NOMO-1 (cell line): ENCODE measurements around the gene ULK3.

Experiments
- DNase-seq, 2 experiments: peaks; one replicate each; lab custom pipeline; 2025; ENCODE audit not compliant: unreplicated experiment in 2 of 2; lab: John Stamatoyannopoulos, UW

ULK3 gene

GRCh38 chr15:74869372-74869725 lies 26.4 kb upstream of the ULK3 start:
- DNase-seq: no peak

GRCh38 chr15:74868059-74868458 lies 25.1 kb upstream of the ULK3 start:
- DNase-seq: peak; percentile 62 to 64

DNA sequence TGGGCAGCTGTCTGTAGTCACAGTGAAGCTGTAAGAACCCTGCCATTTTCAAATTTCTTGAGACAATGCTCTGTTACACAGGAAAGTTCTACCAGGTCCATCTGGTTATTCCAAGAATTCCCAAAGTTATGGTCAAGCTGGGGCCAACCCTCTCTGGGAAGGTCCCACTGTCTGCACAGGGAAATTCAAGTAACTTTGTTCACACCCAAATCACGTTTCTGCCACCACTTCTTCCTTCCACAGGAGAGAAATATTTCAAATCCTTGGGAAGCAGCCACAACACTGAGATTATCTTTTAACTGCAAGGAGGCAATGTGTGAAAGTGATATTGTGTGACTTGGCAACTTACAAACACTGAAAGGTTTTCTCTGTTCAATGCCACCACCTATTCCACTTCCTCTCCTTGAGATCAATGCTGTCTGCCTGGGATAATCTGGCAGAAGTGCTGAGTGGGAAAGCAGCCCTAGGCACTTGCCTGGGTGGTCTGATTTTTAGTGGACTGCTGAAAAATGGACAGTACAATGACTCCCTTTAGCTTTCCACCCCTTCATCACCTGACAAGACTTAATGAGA lies 24.6 kb upstream of the ULK3 start:
- DNase-seq: no peak

- DNase-seq: no peak
Measured at GRCh38 chr15:74866090-74866489, 23.1 kb upstream of the ULK3 start.

DNA sequence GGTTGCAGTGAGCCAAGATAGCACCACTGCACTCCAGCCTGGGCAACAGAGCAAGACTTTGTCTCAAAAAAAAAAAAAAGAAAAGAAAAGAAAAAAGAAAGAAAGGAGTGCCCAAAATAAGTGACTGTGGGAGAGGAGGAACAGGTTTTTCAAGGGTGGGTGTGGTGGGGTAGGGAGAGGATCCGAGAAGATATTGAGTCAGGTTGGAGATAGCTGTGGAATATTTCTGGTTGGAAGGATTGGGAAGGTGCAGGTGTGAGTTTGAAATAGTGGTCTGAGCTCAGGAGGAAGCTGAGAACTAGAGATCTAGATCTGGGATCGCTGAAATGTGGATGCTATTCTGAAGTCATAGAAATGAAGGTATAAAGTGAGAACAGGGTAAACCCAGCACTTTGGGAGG lies 22.4 kb upstream of the ULK3 start:
- DNase-seq: no peak

DNA sequence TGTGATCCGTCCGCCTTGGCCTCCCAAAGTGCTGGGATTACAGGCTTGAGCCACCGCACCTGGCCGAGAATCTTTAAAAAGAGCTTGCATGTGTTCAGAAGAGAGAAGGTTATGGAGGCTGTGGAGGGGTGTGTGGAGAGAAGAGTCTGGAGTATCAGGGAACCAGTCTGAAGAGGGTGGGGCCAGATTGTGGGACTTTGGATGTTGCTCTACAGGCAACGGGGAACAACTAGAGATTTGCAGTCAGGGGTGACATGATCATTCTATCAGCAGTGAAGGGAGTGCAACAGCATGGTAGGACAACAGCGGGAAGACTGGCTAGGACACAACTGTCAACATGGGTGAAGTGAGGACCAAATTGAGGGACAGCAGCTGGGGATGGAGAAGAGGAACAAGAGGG lies 21.3 kb upstream of the ULK3 start:
- no peak for DNase-seq

- DNase-seq: no peak
Measured at GRCh38 chr15:74863239-74864056, 20.5 kb upstream of the ULK3 start.

GRCh38 chr15:74858369-74858740 lies 15.4 kb upstream of the ULK3 start:
- no peak for DNase-seq

- DNase-seq: no peak
Measured at GRCh38 chr15:74857671-74858368, 14.9 kb upstream of the ULK3 start.

GRCh38 chr15:74857082-74857655 lies 14.2 kb upstream of the ULK3 start:
- DNase-seq: no peak

GRCh38 chr15:74856537-74856936 lies 13.6 kb upstream of the ULK3 start:
- no peak for DNase-seq

DNA sequence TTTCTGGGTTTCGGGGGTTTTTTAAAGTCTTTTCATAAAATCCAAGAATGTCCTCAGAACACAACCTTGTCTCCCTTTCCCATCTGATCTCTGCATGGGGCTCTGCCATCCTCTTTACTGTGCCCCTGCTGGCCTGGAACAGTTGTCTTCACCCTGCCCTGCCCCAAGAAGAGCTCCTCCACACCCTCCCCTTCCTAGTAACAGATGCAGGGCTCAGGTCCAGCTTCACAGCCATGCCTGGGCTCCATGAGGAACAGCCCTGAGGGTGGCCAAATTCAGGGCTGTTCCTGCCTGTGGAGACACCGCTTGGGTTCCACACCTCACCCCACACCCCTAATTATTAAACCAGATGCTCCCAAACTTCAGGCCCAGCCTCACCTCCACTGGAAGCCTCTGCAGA lies 12.9 kb upstream of the ULK3 start:
- DNase-seq: no peak

GRCh38 chr15:74854453-74855022 lies 11.6 kb upstream of the ULK3 start:
- DNase-seq: no peak

DNA sequence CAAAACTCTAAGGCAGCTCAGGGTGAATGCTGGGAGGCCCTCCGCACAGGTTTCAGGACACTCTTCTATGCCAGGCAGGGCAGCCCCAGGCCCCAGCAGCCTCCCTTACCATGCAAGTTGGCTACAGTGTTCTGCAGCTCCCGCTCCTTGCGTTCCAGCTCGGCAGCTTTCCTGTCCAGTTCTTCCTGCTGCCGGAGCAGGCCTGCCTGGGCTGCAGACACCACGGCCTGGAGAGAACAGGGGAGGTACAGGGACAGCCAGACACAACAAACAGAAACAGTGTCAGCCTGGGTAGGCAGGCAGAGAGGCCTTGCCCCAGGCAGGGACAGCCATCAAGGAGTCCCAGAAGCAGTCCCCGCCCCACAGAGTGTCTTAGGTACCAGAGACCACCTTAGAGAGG lies 9.0 kb upstream of the ULK3 start:
- DNase-seq: no peak

- no peak for DNase-seq
Measured at GRCh38 chr15:74850393-74850792, 7.4 kb upstream of the ULK3 start.

GRCh38 chr15:74847432-74847831 lies 4.5 kb upstream of the ULK3 start:
- DNase-seq: no peak

DNA sequence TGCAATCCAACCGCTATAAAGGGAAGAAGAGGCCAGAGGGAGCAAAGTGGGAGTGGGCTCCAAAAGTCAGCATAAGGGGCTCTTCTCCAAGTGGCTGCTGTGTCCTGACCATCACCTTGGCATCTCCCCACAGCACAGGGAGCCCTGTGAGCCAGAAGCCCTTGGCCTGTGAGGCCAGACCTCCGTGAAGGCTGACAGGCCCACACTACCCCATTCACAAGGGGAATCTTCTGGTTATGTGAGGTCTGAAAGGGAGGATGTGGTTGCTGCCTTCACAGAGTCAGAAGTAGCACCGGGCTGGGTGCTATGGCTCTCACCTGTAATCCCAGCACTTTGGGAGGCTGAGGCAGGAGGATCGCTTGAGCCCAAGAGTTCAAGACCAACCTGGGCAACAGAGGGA lies 2.6 kb upstream of the ULK3 start:
- no peak for DNase-seq

GRCh38 chr15:74845208-74845568 lies 2.2 kb upstream of the ULK3 start:
- no peak for DNase-seq

GRCh38 chr15:74844319-74845207 lies 1.6 kb upstream of the ULK3 start:
- DNase-seq: no peak

- DNase-seq: no peak
Measured at GRCh38 chr15:74843891-74844299, 939 bp upstream of the ULK3 start.

DNA sequence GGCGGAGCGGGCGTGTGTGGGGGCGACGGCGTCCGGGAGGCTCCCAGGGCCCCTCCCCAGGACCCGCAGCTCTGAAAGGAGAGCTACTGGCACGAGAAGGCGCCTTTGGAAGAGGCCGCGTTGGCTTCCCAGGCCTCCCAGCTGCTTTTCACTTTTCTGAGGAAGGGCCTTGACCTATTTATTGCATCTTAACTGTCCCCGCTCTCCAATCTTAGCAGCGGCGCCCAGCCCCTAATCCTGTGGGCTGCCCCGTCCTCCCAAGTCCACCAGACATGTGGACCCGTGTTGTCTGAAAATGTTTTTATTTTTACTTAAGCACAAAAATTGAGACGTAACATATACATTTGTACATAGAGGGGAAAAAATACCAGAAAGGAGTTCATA lies 481 bp upstream of the ULK3 start:
- no peak for DNase-seq
